HG03469 (cell line): Measurements from ENCODE around the gene JCHAIN.
"Not testable (repeated sequence)": the region's sequence is repeated elsewhere in the genome, so short reads cannot be mapped to it uniquely, and the experiment has no call there.

ENCODE experiments used
- ATAC-seq: cut with Tn5 transposase; IDR thresholded peaks from one replicate; pipeline ENCODE4 v1.9.1; 2021; ENCODE audit warnings: mild to moderate bottlenecking, moderate library complexity, moderate number of reproducible peaks; ENCODE audit not compliant: unreplicated experiment

Gene JCHAIN

GRCh38 chr4:70651864-70652506 lies 14.3 kb downstream of the JCHAIN start:
- ATAC-seq, result no peak

GRCh38 chr4:70650741-70651140 lies 15.6 kb downstream of the JCHAIN start:
- ATAC-seq, result not testable (repeated sequence)

- peak; percentile 68 for ATAC-seq
These were observed 26.1 kb downstream of the JCHAIN start for GRCh38 chr4:70640192-70640591.

DNA sequence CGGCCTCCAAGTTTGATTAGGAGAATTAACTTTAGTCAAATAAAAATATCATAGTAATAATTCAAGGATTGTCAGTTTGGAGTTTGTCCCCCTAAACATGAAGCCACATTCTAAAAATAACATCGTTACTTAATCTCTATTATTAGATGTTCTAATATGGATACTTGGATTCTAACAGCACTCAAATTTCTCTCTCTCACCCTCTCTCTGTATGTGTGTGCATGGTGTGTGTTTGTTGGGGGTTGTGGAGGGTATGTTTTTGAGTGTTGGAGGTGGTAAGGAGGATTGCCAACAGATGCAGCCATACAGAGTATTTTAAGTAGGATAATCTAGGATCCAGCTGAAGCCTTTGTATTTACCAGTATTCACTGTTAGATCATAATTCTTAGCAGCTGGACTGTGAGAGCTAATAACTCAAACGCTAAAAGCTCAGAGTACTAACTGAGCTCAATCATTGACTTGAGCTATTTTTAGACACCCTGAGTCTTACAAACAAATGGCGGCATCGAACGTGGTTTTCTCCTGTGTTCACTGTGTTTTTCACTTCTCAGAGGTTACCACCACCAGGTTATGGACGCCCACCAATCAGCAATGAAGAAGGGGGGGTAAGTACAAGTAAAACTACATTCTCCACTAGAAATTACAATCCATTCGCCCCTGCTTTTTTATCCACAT lies 28.9 kb downstream of the JCHAIN start:
- no peak for ATAC-seq

DNA sequence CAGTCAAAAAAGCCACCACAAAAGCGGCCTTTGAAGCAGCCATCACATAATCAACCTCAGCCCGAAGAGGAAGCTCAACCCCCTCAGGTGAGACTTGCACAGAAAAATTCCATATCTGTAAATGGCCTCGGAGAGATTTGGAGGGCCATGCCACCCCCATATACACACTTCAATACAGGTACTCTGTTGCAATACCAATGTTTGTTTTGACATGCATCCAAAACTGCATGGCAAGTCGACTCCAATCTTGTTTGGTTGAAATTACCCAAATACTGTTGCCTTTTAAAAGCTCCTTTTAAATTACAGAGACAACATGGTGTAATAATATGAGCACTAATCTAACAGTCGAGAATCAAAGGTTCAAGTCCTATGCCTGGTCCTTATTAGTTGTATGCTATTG lies 31.8 kb downstream of the JCHAIN start:
- no peak for ATAC-seq

- no peak for ATAC-seq
These were observed 34.3 kb downstream of the JCHAIN start for GRCh38 chr4:70632028-70632427.

GRCh38 chr4:70630162-70630561 lies 36.1 kb downstream of the JCHAIN start:
- no peak for ATAC-seq

DNA sequence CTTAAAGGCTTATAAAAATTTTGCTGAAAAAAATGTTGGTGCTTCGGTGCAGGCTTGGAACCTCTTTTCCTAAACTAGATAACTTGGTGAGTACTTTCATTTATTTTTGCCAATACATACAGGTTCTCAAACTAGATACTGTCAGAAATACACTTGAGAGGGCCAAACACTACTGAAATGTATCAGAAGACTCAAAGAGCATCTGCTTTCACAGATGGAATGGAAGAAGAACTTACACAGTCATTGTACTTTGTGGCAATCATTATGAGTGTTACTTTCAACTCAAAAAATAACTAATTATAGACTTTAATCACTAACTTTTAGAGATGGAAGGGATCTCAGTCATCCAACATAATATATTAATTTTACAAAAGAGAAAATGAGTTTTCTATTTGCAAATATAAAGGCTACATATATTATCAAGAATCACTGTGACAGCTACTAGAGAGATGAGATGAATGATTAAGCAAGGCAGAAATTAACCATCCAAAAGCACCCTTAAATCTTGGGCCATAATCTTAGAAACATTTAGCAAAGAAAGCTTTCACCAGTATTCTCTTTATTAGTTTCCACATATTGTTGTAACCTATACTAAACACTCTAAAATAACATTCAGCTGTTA lies 36.7 kb downstream of the JCHAIN start:
- ATAC-seq, result no peak

DNA sequence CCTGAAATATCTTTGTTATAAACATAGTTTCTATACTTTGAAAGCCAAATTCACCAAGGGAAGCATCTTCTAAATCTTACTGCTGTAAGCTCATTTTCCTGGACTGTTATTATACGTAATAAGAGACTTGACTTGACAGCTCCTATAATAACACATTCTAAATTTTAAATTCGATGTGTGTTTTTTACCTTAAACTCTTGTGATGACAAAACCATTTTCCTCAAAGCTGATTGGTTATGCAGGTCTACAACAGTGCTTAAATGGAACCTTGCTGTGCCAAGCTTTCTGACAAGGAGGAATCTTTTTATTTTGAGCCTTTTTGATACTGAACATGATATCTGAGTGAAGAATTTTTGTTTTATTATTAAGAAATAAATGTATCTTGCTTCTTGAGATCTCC lies 37.9 kb downstream of the JCHAIN start, which contains the start of gene ENAM:
Gene ENAM, plus strand, starts transcription at position 301 of the 400 bp plus-strand sequence. CDS start 757 bp downstream, outside the sequence.
- no peak for ATAC-seq

DNA sequence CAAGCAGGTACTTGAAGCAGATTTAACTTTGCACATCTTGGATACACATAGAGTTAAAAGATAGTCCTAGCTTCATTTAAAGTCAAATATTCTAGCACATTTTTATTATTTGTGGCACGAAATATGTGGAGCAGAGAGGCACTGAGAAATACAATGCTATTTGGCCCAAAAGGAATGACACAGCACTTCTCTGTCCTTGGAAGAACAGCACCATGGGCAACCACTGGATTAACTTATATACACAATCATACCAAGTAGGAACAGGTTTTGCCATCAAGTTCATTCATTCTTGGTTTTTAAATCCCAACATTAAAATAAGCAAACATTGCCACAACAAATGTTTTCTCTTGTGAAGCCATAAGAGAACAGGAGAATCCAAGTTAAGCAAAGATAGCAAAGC lies 38.7 kb downstream of the JCHAIN start:
- no peak for ATAC-seq

- ATAC-seq, result no peak
These were observed 42.0 kb downstream of the JCHAIN start for GRCh38 chr4:70624226-70624793.

GRCh38 chr4:70623323-70623722 lies 43.0 kb downstream of the JCHAIN start:
- no peak for ATAC-seq

- no peak for ATAC-seq
These were observed 46.5 kb downstream of the JCHAIN start for GRCh38 chr4:70619778-70620177.

GRCh38 chr4:70619288-70619687 lies 47.0 kb downstream of the JCHAIN start:
- no peak for ATAC-seq

DNA sequence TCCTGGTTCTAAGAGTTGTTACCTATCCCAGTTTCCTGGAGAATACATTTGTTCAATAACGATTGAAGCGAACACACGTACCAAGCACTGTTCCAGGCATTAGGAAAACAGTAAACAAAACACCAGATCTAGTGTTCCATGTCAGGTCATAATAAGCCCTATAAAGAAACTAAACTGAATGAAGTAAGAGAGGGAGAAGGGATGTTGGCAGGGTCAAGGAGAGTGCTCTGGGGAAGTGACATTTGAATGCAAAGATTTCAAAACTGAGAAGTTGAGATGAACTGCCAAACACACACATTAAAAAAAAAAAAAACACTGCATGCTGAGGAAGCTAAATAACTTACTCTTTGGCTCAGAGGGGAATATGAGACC lies 52.1 kb downstream of the JCHAIN start:
- ATAC-seq, result no peak

DNA sequence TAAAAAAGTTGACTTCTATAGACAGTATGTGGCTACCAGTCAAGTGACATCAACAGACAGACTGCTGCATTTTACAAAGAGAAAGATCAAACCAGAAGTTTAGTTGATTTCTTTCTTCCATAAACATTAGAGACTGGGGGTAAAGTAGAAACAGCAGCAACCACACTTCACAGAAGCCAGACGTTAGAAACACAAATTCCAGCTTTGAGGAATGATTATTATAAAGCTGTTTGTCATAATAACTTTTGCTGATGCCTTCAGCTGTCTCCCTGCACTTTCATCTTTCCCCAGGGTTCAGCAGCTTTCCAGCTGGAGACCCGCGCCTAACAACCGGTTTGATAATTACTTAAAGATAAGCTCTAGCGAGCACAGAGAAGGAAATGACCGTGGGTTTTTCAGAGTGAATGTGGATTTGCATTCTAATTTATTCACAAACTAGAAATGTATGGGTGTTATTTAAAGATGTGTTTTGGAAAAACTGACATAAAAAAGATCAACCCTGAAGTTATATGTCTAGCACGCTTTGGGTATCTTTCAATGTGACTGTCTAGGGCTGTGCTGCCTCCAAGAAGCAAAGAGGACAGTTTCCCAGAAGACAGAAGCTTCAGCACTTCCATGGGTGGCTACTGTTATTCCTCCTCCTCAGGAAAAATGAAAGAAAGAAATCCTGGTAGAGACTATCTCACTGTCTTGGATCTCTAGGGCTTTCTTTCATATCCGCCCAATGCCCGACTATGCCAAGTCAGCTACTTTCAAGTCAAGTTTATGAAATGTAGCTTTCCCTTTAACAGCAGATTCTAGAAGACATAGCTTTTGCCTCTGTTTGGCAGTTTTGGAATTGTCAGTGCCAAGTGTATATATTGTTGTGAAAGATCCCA lies 52.8 kb downstream of the JCHAIN start:
- no peak for ATAC-seq

GRCh38 chr4:70608324-70608723 lies 58.0 kb downstream of the JCHAIN start:
- no peak for ATAC-seq

GRCh38 chr4:70607334-70607853 lies 58.9 kb downstream of the JCHAIN start:
- no peak for ATAC-seq

GRCh38 chr4:70606459-70606858 lies 59.8 kb downstream of the JCHAIN start:
- ATAC-seq, result no peak
